GM23338 (cell line): ENCODE results near the gene DNAJA3.

Experiments
- EZH2 ChIP-seq: fragments of 200-600 bp; sonication (generic); IDR thresholded peaks from one replicate; pipeline ENCODE4 v1.8.0; 2017; ENCODE audit warnings: antibody characterized with exemption, mild to moderate bottlenecking, low read depth; ENCODE audit not compliant: unreplicated experiment
- EZH2phosphoT487 ChIP-seq: fragments of 200-600 bp; sonication (generic); IDR thresholded peaks from one replicate; pipeline ENCODE4 v1.8.1; 2018; ENCODE audit warnings: antibody characterized with exemption; ENCODE audit not compliant: unreplicated experiment
- JUNB ChIP-seq: IDR thresholded peaks from one replicate; pipeline ENCODE4 v1.6.1; 2016; ENCODE audit warnings: antibody characterized with exemption; ENCODE audit not compliant: unreplicated experiment
- POLR2AphosphoS5 ChIP-seq: IDR thresholded peaks from 2 replicates; pipeline ENCODE4 v1.6.1; 2016; ENCODE audit warnings: antibody characterized with exemption, low read depth
- TF ChIP-seq, protein P1 (sequence below), 2 experiments: fragments of 200-600 bp in 1 of 2; sonication (generic) in 1 of 2; conservative IDR thresholded peaks; 2 replicates each; pipeline versions ENCODE4 v1.5.1 to v1.6.1; 2016 to 2017; ENCODE audit warnings: antibody characterized with exemption in 2 of 2, low read depth in 2 of 2, mild to moderate bottlenecking in 2 of 2, moderate library complexity in 1 of 2
- TF ChIP-seq, protein P2 (sequence below): IDR thresholded peaks from one replicate; pipeline ENCODE4 v1.6.1; 2018; ENCODE audit warnings: antibody characterized with exemption; ENCODE audit not compliant: unreplicated experiment

DNA sequence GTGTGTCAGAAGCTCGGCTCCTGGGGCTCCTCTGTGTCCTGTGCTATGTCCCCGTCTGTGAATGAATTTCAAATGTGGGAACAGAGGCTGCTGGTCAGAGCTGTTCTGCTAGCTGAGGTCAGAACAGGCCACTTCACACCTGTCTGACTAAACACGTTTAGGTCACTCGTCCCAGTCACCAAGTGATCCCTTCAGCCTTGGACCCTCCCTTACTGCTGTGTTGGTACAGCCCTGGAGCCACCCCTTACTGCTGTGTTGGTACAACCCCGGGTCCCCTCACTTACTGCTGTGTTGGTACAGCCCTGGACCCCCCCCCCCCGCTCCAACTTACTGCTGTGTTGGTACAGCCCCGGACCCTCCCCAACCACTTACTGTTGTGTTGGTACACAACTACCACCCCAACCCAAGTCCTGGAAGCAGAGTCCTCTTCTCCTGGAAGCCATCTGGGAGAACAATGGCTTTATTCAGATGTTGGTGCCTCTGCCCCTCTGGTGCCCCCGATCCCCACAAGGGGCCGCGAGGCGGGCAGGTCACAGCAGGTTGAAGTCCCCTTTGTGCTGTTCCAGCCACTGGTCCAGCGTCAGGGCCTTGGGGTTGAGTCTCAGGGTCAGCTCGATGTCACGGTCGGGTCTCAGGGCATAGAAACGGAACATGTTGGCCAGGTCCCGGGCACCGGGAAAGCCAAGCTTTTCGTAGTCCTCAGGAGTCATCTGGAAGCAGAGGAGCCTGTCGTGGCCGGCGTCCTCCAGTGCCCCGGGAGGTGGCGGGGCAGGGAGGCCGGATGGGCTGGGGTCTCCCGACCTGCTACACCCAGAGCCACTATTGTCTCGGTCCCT, 35.8 kb downstream of the DNAJA3 start:
- TF ChIP-seq, protein P1, sequence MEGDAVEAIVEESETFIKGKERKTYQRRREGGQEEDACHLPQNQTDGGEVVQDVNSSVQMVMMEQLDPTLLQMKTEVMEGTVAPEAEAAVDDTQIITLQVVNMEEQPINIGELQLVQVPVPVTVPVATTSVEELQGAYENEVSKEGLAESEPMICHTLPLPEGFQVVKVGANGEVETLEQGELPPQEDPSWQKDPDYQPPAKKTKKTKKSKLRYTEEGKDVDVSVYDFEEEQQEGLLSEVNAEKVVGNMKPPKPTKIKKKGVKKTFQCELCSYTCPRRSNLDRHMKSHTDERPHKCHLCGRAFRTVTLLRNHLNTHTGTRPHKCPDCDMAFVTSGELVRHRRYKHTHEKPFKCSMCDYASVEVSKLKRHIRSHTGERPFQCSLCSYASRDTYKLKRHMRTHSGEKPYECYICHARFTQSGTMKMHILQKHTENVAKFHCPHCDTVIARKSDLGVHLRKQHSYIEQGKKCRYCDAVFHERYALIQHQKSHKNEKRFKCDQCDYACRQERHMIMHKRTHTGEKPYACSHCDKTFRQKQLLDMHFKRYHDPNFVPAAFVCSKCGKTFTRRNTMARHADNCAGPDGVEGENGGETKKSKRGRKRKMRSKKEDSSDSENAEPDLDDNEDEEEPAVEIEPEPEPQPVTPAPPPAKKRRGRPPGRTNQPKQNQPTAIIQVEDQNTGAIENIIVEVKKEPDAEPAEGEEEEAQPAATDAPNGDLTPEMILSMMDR (conservative IDR thresholded peaks at IDR 0.05; ENCODE audit: low read depth in 2 of 2): no peak
- TF ChIP-seq JUNB: no peak
- TF ChIP-seq, protein P2, sequence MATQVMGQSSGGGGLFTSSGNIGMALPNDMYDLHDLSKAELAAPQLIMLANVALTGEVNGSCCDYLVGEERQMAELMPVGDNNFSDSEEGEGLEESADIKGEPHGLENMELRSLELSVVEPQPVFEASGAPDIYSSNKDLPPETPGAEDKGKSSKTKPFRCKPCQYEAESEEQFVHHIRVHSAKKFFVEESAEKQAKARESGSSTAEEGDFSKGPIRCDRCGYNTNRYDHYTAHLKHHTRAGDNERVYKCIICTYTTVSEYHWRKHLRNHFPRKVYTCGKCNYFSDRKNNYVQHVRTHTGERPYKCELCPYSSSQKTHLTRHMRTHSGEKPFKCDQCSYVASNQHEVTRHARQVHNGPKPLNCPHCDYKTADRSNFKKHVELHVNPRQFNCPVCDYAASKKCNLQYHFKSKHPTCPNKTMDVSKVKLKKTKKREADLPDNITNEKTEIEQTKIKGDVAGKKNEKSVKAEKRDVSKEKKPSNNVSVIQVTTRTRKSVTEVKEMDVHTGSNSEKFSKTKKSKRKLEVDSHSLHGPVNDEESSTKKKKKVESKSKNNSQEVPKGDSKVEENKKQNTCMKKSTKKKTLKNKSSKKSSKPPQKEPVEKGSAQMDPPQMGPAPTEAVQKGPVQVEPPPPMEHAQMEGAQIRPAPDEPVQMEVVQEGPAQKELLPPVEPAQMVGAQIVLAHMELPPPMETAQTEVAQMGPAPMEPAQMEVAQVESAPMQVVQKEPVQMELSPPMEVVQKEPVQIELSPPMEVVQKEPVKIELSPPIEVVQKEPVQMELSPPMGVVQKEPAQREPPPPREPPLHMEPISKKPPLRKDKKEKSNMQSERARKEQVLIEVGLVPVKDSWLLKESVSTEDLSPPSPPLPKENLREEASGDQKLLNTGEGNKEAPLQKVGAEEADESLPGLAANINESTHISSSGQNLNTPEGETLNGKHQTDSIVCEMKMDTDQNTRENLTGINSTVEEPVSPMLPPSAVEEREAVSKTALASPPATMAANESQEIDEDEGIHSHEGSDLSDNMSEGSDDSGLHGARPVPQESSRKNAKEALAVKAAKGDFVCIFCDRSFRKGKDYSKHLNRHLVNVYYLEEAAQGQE: no peak
- no peak for TF ChIP-seq EZH2phosphoT487
- TF ChIP-seq POLR2AphosphoS5: no peak
- no peak for TF ChIP-seq EZH2
